Subcutaneous adipose tissue (tissue), 4 donors: ENCODE data around the gene TMEM147. TPM values are rescaled to one million over a fixed set of nuclear protein-coding genes. Genes with fewer than 3 reads are reported as not detected.

Source experiments
- CTCF ChIP-seq: fragments of 450-650 bp; IDR thresholded peaks from one replicate; pipeline ENCODE4 v1.5.1; 2016; ENCODE audit warnings: low read depth, mild to moderate bottlenecking, control low read depth, antibody characterized with exemption, moderate library complexity
- total RNA-seq, 4 donors: library from RNA; depleted of rRNA; stranded (reverse); fragments of >200 nt; gene quantifications; one replicate each; pipeline ENCODE4 v1.1.0, GENCODE V29; 2016

TMEM147 gene
- total RNA-seq, 4 donors from 2014 or later = 60.1 to 76.8 (median 73.6) TPM

GRCh38 chr19:35566738-35567137 is 21.3 kb downstream of the TMEM147 start:
- no peak for TF ChIP-seq CTCF

- no peak for TF ChIP-seq CTCF
These were observed 23.9 kb downstream of the TMEM147 start for GRCh38 chr19:35569281-35569781.

- no peak for TF ChIP-seq CTCF
These were observed 26.1 kb downstream of the TMEM147 start for GRCh38 chr19:35571406-35571965.

GRCh38 chr19:35577918-35578317 is 32.5 kb downstream of the TMEM147 start:
- no peak for TF ChIP-seq CTCF

- TF ChIP-seq CTCF = no peak
These were observed 33.3 kb downstream of the TMEM147 start for GRCh38 chr19:35578707-35579106.

- no peak for TF ChIP-seq CTCF
These were observed 37.3 kb downstream of the TMEM147 start for GRCh38 chr19:35582760-35583159.

- TF ChIP-seq CTCF = no peak
These were observed 40.4 kb downstream of the TMEM147 start, which contains the start of gene PMIS2 for GRCh38 chr19:35585848-35586247. Gene PMIS2 (plus strand): TSS chr19:35586173. CDS start chr19:35586260, 87 bp downstream.
